ENCODE data around the gene BIN1. TPM values are rescaled to one million over a fixed set of nuclear protein-coding genes. Genes with fewer than 3 reads are reported as not detected.

The BIN1 gene
- total RNA-seq, 1 experiment from 2014 or later: 42.5 TPM

DNA sequence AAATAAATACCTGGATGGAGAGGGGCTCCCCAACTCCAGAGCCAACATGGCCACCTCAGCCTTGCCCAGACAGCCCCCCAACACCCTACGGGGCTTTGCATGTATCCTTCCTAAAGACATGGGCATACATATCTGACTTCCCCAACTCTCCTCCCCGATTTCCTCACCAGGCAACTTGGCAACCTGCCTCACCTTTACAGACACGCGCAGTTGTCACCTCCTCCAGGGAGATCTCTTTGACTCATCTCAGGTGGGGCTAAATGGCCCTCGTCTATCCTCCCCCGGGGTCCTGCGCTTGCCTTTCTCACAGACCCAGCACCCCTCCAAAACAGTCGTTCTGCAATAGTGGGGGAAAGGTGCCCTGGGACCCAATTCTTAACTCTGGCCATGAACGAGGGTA is 10.6 kb upstream of the BIN1 start:
- Mint-ChIP-seq H3K4me3 (no peak overlapping the region), H3K4me1 (peaks cover 11% of the 10 kb centered on the region), H3K9me3 (peaks cover 32% of the 10 kb centered on the region), H3K27ac (no peak overlapping the region), H3K36me3 (peaks cover 20% of the 10 kb centered on the region), H3K27me3 (ENCODE audit: low read depth) (no peaks in the 10 kb centered on the region; the same call in 1 of the 2 replicates)
- no peak for ATAC-seq
- no peak for DNase-seq (ENCODE audit: low spot score)
- ChIA-PET POLR2A (no interaction called here), CTCF (no interaction called here)
- TF ChIP-seq OVOL2 (CRISPR knock-in tag; IDR thresholded peaks at IDR 0.05; ENCODE audit: borderline replicate concordance) (no peak), PRRX2 (CRISPR knock-in tag; IDR thresholded peaks at IDR 0.05) (no peak)
- TF ChIP-seq, protein P1, sequence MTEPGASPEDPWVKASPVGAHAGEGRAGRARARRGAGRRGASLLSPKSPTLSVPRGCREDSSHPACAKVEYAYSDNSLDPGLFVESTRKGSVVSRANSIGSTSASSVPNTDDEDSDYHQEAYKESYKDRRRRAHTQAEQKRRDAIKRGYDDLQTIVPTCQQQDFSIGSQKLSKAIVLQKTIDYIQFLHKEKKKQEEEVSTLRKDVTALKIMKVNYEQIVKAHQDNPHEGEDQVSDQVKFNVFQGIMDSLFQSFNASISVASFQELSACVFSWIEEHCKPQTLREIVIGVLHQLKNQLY (CRISPR knock-in tag; IDR thresholded peaks at IDR 0.05): no peak
- TF ChIP-seq, protein P2, sequence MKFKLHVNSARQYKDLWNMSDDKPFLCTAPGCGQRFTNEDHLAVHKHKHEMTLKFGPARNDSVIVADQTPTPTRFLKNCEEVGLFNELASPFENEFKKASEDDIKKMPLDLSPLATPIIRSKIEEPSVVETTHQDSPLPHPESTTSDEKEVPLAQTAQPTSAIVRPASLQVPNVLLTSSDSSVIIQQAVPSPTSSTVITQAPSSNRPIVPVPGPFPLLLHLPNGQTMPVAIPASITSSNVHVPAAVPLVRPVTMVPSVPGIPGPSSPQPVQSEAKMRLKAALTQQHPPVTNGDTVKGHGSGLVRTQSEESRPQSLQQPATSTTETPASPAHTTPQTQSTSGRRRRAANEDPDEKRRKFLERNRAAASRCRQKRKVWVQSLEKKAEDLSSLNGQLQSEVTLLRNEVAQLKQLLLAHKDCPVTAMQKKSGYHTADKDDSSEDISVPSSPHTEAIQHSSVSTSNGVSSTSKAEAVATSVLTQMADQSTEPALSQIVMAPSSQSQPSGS (CRISPR knock-in tag; IDR thresholded peaks at IDR 0.05; ENCODE audit: borderline replicate concordance, low read depth): no peak

DNA sequence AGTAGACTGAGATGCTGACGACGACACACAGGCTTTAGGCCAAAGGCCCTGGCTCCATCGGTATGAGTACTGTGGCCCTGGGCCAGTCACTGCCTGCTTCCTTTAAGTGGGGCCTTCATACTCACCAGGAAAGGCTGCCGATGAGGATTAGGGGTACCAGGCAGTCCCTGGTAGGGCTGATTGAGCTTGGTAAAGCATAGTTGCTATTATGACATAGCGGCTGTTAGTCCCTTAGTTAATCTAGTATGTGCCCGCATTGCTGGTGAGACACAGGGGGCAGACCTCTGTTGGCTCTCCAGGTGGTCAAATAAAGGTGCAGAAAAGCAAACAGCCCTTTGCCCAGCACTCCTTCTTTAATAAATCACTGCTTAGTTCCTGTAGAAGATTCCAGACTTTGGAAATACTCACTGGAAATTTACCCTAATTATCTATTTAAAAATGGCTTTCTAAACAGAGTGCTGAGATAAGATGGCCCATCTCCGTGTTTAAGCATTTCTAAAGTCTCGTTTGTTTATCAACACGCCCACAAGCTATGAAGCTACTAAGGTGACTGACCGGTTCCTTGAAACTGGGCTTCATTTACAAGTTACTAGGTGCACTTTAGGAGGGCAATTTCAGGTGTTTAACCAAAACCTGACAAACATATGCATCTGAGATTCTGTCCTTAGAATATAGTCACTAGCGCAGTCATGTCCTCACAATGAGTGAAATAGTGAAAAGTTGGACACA is 8.7 kb upstream of the BIN1 start:
- ChIA-PET POLR2A (no interaction called here), CTCF (no interaction called here)
- Mint-ChIP-seq H3K36me3 (peaks cover 10% of the 10 kb centered on the region), H3K4me3 (no peak overlapping the region), H3K27ac (no peak overlapping the region), H3K4me1 (peaks cover 11% of the 10 kb centered on the region), H3K27me3 (ENCODE audit: low read depth) (no peaks in the 10 kb centered on the region; the same call in none of the 2 replicates), H3K9me3 (peaks cover 19% of the 10 kb centered on the region)
- peak; percentile 34; the same call in 1 of the 2 replicates for ATAC-seq
- TF ChIP-seq CREB1 (CRISPR knock-in tag; IDR thresholded peaks at IDR 0.05) (no peak), SOX15 (CRISPR knock-in tag; IDR thresholded peaks at IDR 0.05) (no peak), TEAD1 (CRISPR knock-in tag; IDR thresholded peaks at IDR 0.05) (no peak), EMX1 (CRISPR knock-in tag; IDR thresholded peaks at IDR 0.05) (no peak), JAZF1 (CRISPR knock-in tag; IDR thresholded peaks at IDR 0.05) (no peak)
- TF ChIP-seq, protein P3, sequence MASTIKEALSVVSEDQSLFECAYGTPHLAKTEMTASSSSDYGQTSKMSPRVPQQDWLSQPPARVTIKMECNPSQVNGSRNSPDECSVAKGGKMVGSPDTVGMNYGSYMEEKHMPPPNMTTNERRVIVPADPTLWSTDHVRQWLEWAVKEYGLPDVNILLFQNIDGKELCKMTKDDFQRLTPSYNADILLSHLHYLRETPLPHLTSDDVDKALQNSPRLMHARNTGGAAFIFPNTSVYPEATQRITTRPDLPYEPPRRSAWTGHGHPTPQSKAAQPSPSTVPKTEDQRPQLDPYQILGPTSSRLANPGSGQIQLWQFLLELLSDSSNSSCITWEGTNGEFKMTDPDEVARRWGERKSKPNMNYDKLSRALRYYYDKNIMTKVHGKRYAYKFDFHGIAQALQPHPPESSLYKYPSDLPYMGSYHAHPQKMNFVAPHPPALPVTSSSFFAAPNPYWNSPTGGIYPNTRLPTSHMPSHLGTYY (CRISPR knock-in tag; IDR thresholded peaks at IDR 0.05): no peak
- TF ChIP-seq, protein P4, sequence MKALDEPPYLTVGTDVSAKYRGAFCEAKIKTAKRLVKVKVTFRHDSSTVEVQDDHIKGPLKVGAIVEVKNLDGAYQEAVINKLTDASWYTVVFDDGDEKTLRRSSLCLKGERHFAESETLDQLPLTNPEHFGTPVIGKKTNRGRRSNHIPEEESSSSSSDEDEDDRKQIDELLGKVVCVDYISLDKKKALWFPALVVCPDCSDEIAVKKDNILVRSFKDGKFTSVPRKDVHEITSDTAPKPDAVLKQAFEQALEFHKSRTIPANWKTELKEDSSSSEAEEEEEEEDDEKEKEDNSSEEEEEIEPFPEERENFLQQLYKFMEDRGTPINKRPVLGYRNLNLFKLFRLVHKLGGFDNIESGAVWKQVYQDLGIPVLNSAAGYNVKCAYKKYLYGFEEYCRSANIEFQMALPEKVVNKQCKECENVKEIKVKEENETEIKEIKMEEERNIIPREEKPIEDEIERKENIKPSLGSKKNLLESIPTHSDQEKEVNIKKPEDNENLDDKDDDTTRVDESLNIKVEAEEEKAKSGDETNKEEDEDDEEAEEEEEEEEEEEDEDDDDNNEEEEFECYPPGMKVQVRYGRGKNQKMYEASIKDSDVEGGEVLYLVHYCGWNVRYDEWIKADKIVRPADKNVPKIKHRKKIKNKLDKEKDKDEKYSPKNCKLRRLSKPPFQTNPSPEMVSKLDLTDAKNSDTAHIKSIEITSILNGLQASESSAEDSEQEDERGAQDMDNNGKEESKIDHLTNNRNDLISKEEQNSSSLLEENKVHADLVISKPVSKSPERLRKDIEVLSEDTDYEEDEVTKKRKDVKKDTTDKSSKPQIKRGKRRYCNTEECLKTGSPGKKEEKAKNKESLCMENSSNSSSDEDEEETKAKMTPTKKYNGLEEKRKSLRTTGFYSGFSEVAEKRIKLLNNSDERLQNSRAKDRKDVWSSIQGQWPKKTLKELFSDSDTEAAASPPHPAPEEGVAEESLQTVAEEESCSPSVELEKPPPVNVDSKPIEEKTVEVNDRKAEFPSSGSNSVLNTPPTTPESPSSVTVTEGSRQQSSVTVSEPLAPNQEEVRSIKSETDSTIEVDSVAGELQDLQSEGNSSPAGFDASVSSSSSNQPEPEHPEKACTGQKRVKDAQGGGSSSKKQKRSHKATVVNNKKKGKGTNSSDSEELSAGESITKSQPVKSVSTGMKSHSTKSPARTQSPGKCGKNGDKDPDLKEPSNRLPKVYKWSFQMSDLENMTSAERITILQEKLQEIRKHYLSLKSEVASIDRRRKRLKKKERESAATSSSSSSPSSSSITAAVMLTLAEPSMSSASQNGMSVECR (CRISPR knock-in tag; IDR thresholded peaks at IDR 0.05; ENCODE audit: borderline replicate concordance): no peak
- TF ChIP-seq, protein P5, sequence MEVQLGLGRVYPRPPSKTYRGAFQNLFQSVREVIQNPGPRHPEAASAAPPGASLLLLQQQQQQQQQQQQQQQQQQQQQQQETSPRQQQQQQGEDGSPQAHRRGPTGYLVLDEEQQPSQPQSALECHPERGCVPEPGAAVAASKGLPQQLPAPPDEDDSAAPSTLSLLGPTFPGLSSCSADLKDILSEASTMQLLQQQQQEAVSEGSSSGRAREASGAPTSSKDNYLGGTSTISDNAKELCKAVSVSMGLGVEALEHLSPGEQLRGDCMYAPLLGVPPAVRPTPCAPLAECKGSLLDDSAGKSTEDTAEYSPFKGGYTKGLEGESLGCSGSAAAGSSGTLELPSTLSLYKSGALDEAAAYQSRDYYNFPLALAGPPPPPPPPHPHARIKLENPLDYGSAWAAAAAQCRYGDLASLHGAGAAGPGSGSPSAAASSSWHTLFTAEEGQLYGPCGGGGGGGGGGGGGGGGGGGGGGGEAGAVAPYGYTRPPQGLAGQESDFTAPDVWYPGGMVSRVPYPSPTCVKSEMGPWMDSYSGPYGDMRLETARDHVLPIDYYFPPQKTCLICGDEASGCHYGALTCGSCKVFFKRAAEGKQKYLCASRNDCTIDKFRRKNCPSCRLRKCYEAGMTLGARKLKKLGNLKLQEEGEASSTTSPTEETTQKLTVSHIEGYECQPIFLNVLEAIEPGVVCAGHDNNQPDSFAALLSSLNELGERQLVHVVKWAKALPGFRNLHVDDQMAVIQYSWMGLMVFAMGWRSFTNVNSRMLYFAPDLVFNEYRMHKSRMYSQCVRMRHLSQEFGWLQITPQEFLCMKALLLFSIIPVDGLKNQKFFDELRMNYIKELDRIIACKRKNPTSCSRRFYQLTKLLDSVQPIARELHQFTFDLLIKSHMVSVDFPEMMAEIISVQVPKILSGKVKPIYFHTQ (CRISPR knock-in tag; IDR thresholded peaks at IDR 0.05): no peak
- TF ChIP-seq, protein P6, sequence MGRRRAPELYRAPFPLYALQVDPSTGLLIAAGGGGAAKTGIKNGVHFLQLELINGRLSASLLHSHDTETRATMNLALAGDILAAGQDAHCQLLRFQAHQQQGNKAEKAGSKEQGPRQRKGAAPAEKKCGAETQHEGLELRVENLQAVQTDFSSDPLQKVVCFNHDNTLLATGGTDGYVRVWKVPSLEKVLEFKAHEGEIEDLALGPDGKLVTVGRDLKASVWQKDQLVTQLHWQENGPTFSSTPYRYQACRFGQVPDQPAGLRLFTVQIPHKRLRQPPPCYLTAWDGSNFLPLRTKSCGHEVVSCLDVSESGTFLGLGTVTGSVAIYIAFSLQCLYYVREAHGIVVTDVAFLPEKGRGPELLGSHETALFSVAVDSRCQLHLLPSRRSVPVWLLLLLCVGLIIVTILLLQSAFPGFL (CRISPR knock-in tag; IDR thresholded peaks at IDR 0.05; ENCODE audit: borderline replicate concordance): no peak
- TF ChIP-seq, protein P7, sequence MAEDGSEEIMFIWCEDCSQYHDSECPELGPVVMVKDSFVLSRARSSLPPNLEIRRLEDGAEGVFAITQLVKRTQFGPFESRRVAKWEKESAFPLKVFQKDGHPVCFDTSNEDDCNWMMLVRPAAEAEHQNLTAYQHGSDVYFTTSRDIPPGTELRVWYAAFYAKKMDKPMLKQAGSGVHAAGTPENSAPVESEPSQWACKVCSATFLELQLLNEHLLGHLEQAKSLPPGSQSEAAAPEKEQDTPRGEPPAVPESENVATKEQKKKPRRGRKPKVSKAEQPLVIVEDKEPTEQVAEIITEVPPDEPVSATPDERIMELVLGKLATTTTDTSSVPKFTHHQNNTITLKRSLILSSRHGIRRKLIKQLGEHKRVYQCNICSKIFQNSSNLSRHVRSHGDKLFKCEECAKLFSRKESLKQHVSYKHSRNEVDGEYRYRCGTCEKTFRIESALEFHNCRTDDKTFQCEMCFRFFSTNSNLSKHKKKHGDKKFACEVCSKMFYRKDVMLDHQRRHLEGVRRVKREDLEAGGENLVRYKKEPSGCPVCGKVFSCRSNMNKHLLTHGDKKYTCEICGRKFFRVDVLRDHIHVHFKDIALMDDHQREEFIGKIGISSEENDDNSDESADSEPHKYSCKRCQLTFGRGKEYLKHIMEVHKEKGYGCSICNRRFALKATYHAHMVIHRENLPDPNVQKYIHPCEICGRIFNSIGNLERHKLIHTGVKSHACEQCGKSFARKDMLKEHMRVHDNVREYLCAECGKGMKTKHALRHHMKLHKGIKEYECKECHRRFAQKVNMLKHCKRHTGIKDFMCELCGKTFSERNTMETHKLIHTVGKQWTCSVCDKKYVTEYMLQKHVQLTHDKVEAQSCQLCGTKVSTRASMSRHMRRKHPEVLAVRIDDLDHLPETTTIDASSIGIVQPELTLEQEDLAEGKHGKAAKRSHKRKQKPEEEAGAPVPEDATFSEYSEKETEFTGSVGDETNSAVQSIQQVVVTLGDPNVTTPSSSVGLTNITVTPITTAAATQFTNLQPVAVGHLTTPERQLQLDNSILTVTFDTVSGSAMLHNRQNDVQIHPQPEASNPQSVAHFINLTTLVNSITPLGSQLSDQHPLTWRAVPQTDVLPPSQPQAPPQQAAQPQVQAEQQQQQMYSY (CRISPR knock-in tag; IDR thresholded peaks at IDR 0.05): no peak
- DNase-seq (ENCODE audit: low spot score): no peak
